ENCODE results near the gene NOM1. TPM values are rescaled to one million over a fixed set of nuclear protein-coding genes. Genes with fewer than 3 reads are reported as not detected.

NOM1 gene
- total and polyA plus RNA-seq, 2 donors (not counting 3 experiments of a cell fraction or from before 2014, with no cell fraction given), result 13.7 to 38.6 TPM

GRCh38 chr7:156962897-156963296, 13.4 kb downstream of the NOM1 start:
- no peak overlapping the region for H3K4me3 ChIP-seq (replicated peaks in 1 of 3; ENCODE audit: insufficient read depth in 1 of 3, low read depth in 1 of 3, low read length in 3 of 3)
- H3K79me2 ChIP-seq (ENCODE audit: control insufficient read depth, insufficient read depth, low read length), result peaks cover 6% of the 10 kb centered on the region
- no peaks in the 10 kb centered on the region for H3K27me3 ChIP-seq (ENCODE audit: control insufficient read depth in 2 of 2, insufficient read depth in 2 of 2, low read length in 2 of 2)
- intact Hi-C loops (cut with micrococcal nuclease) (no loop called here), dilution Hi-C loops (cut with MboI; ENCODE audit: extremely low pct_ligation_motif_present, low sequenced_read_pairs) (no loop called here)
- H2AFZ ChIP-seq (ENCODE audit: low read depth, low read length), result no peak overlapping the region
- no peaks in the 10 kb centered on the region for H3K4me1 ChIP-seq (ENCODE audit: control insufficient read depth, extremely low read depth, insufficient read depth, low read length)
- H3K36me3 ChIP-seq (ENCODE audit: control insufficient read depth in 2 of 2, extremely low read depth in 1 of 2, insufficient read depth in 2 of 2, low read length in 2 of 2), result peaks cover 20 to 50% of the 10 kb centered on the region in 2 experiments
- H3K4me2 ChIP-seq (ENCODE audit: insufficient read depth, low read length), result no peak overlapping the region
- ChIA-PET POLR2A (no interaction called here), CTCF (no interaction called here)
- TF ChIP-seq CTCF (IDR thresholded peaks at IDR 0.05; ENCODE audit: extremely low read depth in 1 of 2, insufficient read depth in 1 of 2, low read depth in 1 of 2, low read length in 2 of 2), result no peak
- TF ChIP-seq POLR2A (IDR thresholded peaks at IDR 0.05; ENCODE audit: low read depth, low read length), result no peak
- no peak for TF ChIP-seq FOS (IDR thresholded peaks at IDR 0.05; ENCODE audit: borderline replicate concordance, insufficient read depth, low read length)
- TF ChIP-seq JUN (IDR thresholded peaks at IDR 0.05; ENCODE audit: borderline replicate concordance, insufficient read depth, insufficient read length, low read depth), result no peak
- no peak for TF ChIP-seq GATA2 (IDR thresholded peaks at IDR 0.05; ENCODE audit: insufficient read depth, insufficient read length, low read depth, low read length)
- TF ChIP-seq MYC (IDR thresholded peaks at IDR 0.05; ENCODE audit: low read depth, low read length), result no peak
- no peak for TF ChIP-seq MAX (IDR thresholded peaks at IDR 0.05; ENCODE audit: insufficient read depth, insufficient read length)
- FAIRE-seq (no peak), DNase-seq (ENCODE audit: low read depth, low spot score) (no peak)
- no peaks in the 10 kb centered on the region for H3K9me3 ChIP-seq (replicated peaks; ENCODE audit: control insufficient read depth, insufficient read depth, low read length)
- H3K9me1 ChIP-seq (replicated peaks; ENCODE audit: control insufficient read depth, extremely low read depth, insufficient read depth, low read length), result no peaks in the 10 kb centered on the region
- no peak overlapping the region for H3K27ac ChIP-seq (ENCODE audit: insufficient read depth, low read depth, low read length)
- H3K9ac ChIP-seq (replicated peaks; ENCODE audit: extremely low read depth, insufficient read depth, low read length), result no peak overlapping the region
- H4K20me1 ChIP-seq (replicated peaks; ENCODE audit: control insufficient read depth, extremely low read depth, insufficient read depth, low read length), result no peaks in the 10 kb centered on the region
- BruUV-seq (replicated peaks), result no TSS peak

All from endothelial cell of umbilical vein (primary cell).